Measurements from ENCODE around the gene SLC7A7. TPM values are rescaled to one million over a fixed set of nuclear protein-coding genes. Genes with fewer than 3 reads are reported as not detected.

The SLC7A7 gene
- total RNA-seq, 1 experiment from 2014 or later = 8.7 TPM

DNA sequence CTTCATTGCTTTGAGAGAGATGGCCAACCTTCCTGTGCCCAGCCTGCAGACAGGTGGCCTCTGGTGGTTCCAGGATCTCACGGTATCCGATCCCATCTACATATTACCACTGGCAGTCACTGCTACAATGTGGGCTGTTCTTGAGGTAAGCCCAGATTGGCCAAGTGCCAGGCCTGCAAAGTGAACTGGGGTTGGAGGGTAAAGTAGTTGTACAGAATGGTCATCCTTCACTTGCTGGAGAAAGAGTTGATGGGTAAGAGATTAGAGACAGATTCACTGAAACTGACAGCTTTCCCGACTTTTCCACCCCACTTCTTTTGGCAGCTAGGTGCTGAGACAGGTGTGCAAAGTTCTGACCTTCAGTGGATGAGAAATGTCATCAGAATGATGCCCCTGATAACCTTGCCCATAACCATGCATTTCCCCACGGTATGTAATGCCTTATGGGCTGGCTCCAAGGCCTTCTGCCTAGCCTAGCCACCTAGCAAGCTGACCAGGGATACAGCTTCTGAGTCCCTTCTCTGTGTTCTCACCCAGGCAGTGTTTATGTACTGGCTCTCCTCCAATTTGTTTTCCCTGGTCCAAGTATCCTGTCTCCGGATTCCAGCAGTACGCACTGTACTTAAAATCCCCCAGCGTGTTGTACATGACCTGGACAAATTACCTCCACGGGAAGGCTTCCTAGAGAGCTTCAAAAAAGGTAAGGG lies 44.6 kb downstream of the SLC7A7 start:
- no peak for DNase-seq
- H3K36me3 Mint-ChIP-seq (ENCODE audit: insufficient read depth, unreplicated experiment) = peaks cover 50% of the 10 kb centered on the region

DNA sequence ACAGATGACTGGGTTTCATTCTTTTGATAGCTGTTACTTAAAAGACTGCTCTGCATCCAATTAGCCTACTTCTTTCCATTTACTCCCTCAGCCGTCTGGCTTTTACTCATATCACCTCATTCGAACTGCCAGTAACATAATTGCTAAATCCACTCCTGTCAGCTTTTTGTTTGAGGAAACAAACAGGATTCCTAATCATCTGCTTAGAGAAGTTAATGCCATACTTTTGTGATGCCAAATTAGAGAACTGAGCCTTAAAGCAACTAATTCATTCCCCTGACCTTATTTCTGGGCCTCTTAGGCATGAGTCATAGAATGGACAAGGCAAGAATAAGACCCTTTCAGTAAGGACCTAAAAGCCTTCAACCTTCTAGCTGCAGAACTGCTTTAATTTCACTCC lies 45.9 kb downstream of the SLC7A7 start:
- TF ChIP-seq, protein P1, sequence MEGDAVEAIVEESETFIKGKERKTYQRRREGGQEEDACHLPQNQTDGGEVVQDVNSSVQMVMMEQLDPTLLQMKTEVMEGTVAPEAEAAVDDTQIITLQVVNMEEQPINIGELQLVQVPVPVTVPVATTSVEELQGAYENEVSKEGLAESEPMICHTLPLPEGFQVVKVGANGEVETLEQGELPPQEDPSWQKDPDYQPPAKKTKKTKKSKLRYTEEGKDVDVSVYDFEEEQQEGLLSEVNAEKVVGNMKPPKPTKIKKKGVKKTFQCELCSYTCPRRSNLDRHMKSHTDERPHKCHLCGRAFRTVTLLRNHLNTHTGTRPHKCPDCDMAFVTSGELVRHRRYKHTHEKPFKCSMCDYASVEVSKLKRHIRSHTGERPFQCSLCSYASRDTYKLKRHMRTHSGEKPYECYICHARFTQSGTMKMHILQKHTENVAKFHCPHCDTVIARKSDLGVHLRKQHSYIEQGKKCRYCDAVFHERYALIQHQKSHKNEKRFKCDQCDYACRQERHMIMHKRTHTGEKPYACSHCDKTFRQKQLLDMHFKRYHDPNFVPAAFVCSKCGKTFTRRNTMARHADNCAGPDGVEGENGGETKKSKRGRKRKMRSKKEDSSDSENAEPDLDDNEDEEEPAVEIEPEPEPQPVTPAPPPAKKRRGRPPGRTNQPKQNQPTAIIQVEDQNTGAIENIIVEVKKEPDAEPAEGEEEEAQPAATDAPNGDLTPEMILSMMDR (IDR thresholded peaks at IDR 0.05; ENCODE audit: unreplicated experiment) = no peak
- no peaks in the 10 kb centered on the region for H3K9me3 Mint-ChIP-seq (ENCODE audit: low read depth, unreplicated experiment)
- no peaks in the 10 kb centered on the region for H3K27me3 Mint-ChIP-seq (ENCODE audit: unreplicated experiment)
- no peak overlapping the region for H3K4me3 Mint-ChIP-seq (ENCODE audit: low read depth, unreplicated experiment)
- peaks cover 56% of the 10 kb centered on the region for H3K36me3 Mint-ChIP-seq (ENCODE audit: insufficient read depth, unreplicated experiment)
- H3K27ac Mint-ChIP-seq (ENCODE audit: unreplicated experiment) = no peak overlapping the region
- CTCF ChIA-PET = no interaction called here
- DNase-seq = no peak
- H3K4me1 Mint-ChIP-seq (ENCODE audit: low read depth, unreplicated experiment) = peaks cover 16% of the 10 kb centered on the region
- intact Hi-C loops (cut with micrococcal nuclease; ENCODE audit: unreplicated experiment) = loop anchor here (5.0 kb wide), 1 partner anchor 197 kb away; no protein-coding TSS in a partner anchor
- no TSS peak for BruUV-seq (replicated peaks)

More for the DNA sequence above, 44.6 kb downstream of the SLC7A7 start:
- no peaks in the 10 kb centered on the region for H3K27me3 Mint-ChIP-seq (ENCODE audit: unreplicated experiment)
- no TSS peak for BruUV-seq (replicated peaks)
- H3K4me1 Mint-ChIP-seq (ENCODE audit: low read depth, unreplicated experiment) = peaks cover 16% of the 10 kb centered on the region
- CTCF ChIA-PET = no interaction called here
- H3K4me3 Mint-ChIP-seq (ENCODE audit: low read depth, unreplicated experiment) = no peak overlapping the region
- H3K9me3 Mint-ChIP-seq (ENCODE audit: low read depth, unreplicated experiment) = no peaks in the 10 kb centered on the region
- H3K27ac Mint-ChIP-seq (ENCODE audit: unreplicated experiment) = no peak overlapping the region
- TF ChIP-seq, protein P1 (IDR thresholded peaks at IDR 0.05; ENCODE audit: unreplicated experiment) = no peak
- intact Hi-C loops (cut with micrococcal nuclease; ENCODE audit: unreplicated experiment) = no loop called here

DNA sequence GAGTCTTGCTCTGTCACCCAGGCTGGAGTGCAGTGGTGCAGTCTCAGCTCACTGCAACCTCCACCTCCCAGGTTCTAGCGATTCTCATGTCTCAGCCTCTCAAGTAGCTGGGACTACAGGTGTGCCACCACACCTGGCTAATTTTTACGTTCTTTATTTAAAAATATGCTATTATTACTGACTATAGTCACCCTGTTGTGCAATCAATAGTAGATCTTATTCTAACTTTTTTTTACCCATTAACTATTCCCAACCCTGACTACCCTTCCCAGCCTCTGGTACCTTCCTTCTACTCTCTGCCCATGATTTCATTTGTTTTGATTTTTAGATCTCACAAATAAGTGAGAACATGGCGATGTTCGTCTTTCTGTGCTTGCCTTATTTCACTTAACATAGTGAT lies 46.3 kb downstream of the SLC7A7 start:
- H3K27me3 Mint-ChIP-seq (ENCODE audit: unreplicated experiment) = no peaks in the 10 kb centered on the region
- DNase-seq = no peak
- no TSS peak for BruUV-seq (replicated peaks)
- CTCF ChIA-PET = no interaction called here
- peaks cover 56% of the 10 kb centered on the region for H3K36me3 Mint-ChIP-seq (ENCODE audit: insufficient read depth, unreplicated experiment)
- H3K9me3 Mint-ChIP-seq (ENCODE audit: low read depth, unreplicated experiment) = no peaks in the 10 kb centered on the region
- intact Hi-C loops (cut with micrococcal nuclease; ENCODE audit: unreplicated experiment) = loop anchor here (5.0 kb wide), 1 partner anchor 197 kb away; no protein-coding TSS in a partner anchor
- H3K4me3 Mint-ChIP-seq (ENCODE audit: low read depth, unreplicated experiment) = no peak overlapping the region
- TF ChIP-seq, protein P1 (IDR thresholded peaks at IDR 0.05; ENCODE audit: unreplicated experiment) = no peak
- H3K4me1 Mint-ChIP-seq (ENCODE audit: low read depth, unreplicated experiment) = peaks cover 16% of the 10 kb centered on the region
- no peak overlapping the region for H3K27ac Mint-ChIP-seq (ENCODE audit: unreplicated experiment)

DNA sequence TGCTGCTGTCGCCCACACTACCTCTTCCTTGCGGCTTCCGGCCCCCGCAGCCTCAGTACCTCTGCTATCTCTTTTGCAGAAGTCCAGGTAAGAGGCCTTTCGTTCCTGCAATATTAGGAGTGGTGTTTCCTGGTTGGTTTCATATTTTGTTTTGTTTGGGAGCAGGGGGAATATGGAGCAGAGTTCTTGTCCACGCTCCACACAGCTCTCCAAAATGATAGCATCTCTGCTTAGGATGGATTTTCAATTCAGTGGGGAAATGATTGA lies 48.0 kb downstream of the SLC7A7 start:
- intact Hi-C loops (cut with micrococcal nuclease; ENCODE audit: unreplicated experiment) = loop anchor here (5.0 kb wide), 1 partner anchor 195 kb away; no protein-coding TSS in a partner anchor
- Mint-ChIP-seq H3K27me3 (ENCODE audit: unreplicated experiment) (no peaks in the 10 kb centered on the region), H3K4me3 (ENCODE audit: low read depth, unreplicated experiment) (peak overlapping the region; percentile 82), H3K27ac (ENCODE audit: unreplicated experiment) (no peak overlapping the region), H3K9me3 (ENCODE audit: low read depth, unreplicated experiment) (no peaks in the 10 kb centered on the region), H3K36me3 (ENCODE audit: insufficient read depth, unreplicated experiment) (peaks cover 56% of the 10 kb centered on the region), H3K4me1 (ENCODE audit: low read depth, unreplicated experiment) (peaks cover 16% of the 10 kb centered on the region)
- CTCF ChIA-PET = interaction anchor here (1.2 to 2.4 kb wide), 4 partner anchors 69 to 210 kb away, joined by 3 to 7 read pairs (median 4); partner anchors contain the start of genes LRP10 and MMP14
- TF ChIP-seq, protein P1 (IDR thresholded peaks at IDR 0.05; ENCODE audit: unreplicated experiment) = no peak
- no TSS peak for BruUV-seq (replicated peaks)
- DNase-seq = no peak
